Body of pancreas (tissue), 4 donors: Measurements from ENCODE around the gene PLA2G4D. TPM values are rescaled to one million over a fixed set of nuclear protein-coding genes. Genes with fewer than 3 reads are reported as not detected.

Source experiments
- ATAC-seq: fragments of 150-250 bp; one replicate; pipeline ENCODE4 v1.9.1; 2016
- DNase-seq, 4 donors: peaks; one replicate each; pipeline ENCODE4 v3.0.0-alpha.2; 2019
- H3K27ac ChIP-seq, 4 donors: fragments of 200-600 bp; sonication (generic); 1 replicate in 3 of 4; 2 replicates in 1 of 4; pipeline versions ENCODE4 v1.5.1 to v1.6.1; 2016 to 2019; ENCODE audit warnings: mild to moderate bottlenecking in 1 of 4, mixed read lengths in 1 of 4, moderate library complexity in 1 of 4
- H3K27me3 ChIP-seq, 2 donors: fragments of 200-600 bp; sonication (generic); one replicate each; pipeline ENCODE4 v1.6.0; 2016; ENCODE audit warnings: mild to moderate bottlenecking in 1 of 2
- H3K36me3 ChIP-seq, 2 donors: fragments of 200-600 bp; sonication (generic); replicated peaks in 1 of 2; 2 replicates each; pipeline ENCODE4 v1.5.1; 2016; ENCODE audit warnings: low read depth in 2 of 2; ENCODE audit not compliant: insufficient read depth in 1 of 2
- H3K4me1 ChIP-seq: fragments of 200-600 bp; sonication (generic); one replicate; pipeline ENCODE4 v1.6.0; 2016
- H3K4me3 ChIP-seq, 2 donors: fragments of 200-600 bp; sonication (generic); 1 replicate in 1 of 2; 2 replicates in 1 of 2; pipeline ENCODE4 v1.5.1; 2016 to 2019
- H3K9me3 ChIP-seq, 3 donors: fragments of 200-600 bp; sonication (generic); 1 replicate in 2 of 3; 2 replicates in 1 of 3; pipeline ENCODE4 v1.5.1; 2016
- CTCF ChIP-seq, 7 experiments: fragments of 450-650 bp in 4 of 7; fragments of 200-600 bp in 3 of 7; sonication (generic) in 3 of 7; IDR thresholded peaks; one replicate each; pipeline ENCODE4 v1.5.1; 2016 to 2019; ENCODE audit warnings: antibody characterized with exemption in 7 of 7
- POLR2A ChIP-seq, 3 donors: fragments of 450-650 bp; IDR thresholded peaks; one replicate each; pipeline ENCODE4 v1.6.1; 2016; ENCODE audit warnings: antibody characterized with exemption in 3 of 3, mild to moderate bottlenecking in 2 of 3
- WGBS, 2 donors: methylation state at CpG; one replicate each; pipeline ENCODE4 v1.1.5; 2017; 5-methylcytosine and 5-hydroxymethylcytosine counted together
- intact Hi-C: fragments of 100-400 bp; cut with DNase I; formaldehyde crosslinking; loops from one replicate; pipeline ENCODE4 v1.15.1; 2023
- total RNA-seq, 2 donors: library from RNA; depleted of rRNA; stranded (reverse); fragments of >200 nt; gene quantifications; one replicate each; pipeline ENCODE4 v1.1.0, GENCODE V29; 2016

Gene PLA2G4D
- total RNA-seq, 2 donors from 2014 or later, result not detected

- ATAC-seq, result no peak
- Histone ChIP-seq H3K4me1 (peaks cover 6% of the 10 kb centered on the region), H3K36me3 (no peaks in the 10 kb centered on the region), H3K9me3 (no peaks in the 10 kb centered on the region), H3K27me3 (no peaks in the 10 kb centered on the region), H3K27ac (no peak overlapping the region), H3K4me3 (no peak overlapping the region)
- TF ChIP-seq CTCF (IDR thresholded peaks at IDR 0.05) (no peak), POLR2A (IDR thresholded peaks at IDR 0.05) (no peak)
- WGBS, 2 donors, result 58 to 72% methylated on average over 28 to 31 of the region's 31 CpGs
- intact Hi-C loops, result no loop called here
- no peak for DNase-seq
Observed at GRCh38 chr15:42079401-42079908, 14.9 kb downstream of the PLA2G4D start.

GRCh38 chr15:42078903-42079302 is 15.5 kb downstream of the PLA2G4D start:
- H3K4me1 ChIP-seq, result peaks cover under 1% of the 10 kb centered on the region
- WGBS, 2 donors, result 23 to 42% methylated on average over 1 of the region's 1 CpG
- no peaks in the 10 kb centered on the region for H3K9me3 ChIP-seq

GRCh38 chr15:42077689-42078088 is 16.7 kb downstream of the PLA2G4D start:
- intact Hi-C loops, result no loop called here
- Histone ChIP-seq H3K4me1 (no peaks in the 10 kb centered on the region), H3K9me3 (no peaks in the 10 kb centered on the region), H3K36me3 (no peaks in the 10 kb centered on the region), H3K27ac (no peak overlapping the region), H3K4me3 (no peak overlapping the region), H3K27me3 (no peaks in the 10 kb centered on the region)
- WGBS, 2 donors, result 69 to 76% methylated on average over 3 of the region's 3 CpGs
- ATAC-seq (no peak), DNase-seq (no peak)
- TF ChIP-seq CTCF (IDR thresholded peaks at IDR 0.05) (no peak), POLR2A (IDR thresholded peaks at IDR 0.05) (no peak)

More at GRCh38 chr15:42078903-42079302, 15.5 kb downstream of the PLA2G4D start:
- intact Hi-C loops, result no loop called here
- Histone ChIP-seq H3K27ac (no peak overlapping the region), H3K27me3 (no peaks in the 10 kb centered on the region), H3K4me3 (no peak overlapping the region), H3K36me3 (no peaks in the 10 kb centered on the region)
- no peak for TF ChIP-seq POLR2A (IDR thresholded peaks at IDR 0.05)
- TF ChIP-seq CTCF (IDR thresholded peaks at IDR 0.05), result no peak
- no peak for DNase-seq
- no peak for ATAC-seq

GRCh38 chr15:42073418-42073817 is 20.9 kb downstream of the PLA2G4D start:
- WGBS, 2 donors, result 75 to 84% methylated on average over 4 to 6 of the region's 6 CpGs
- Histone ChIP-seq H3K4me3 (no peak overlapping the region), H3K36me3 (no peaks in the 10 kb centered on the region), H3K27ac (no peak overlapping the region), H3K9me3 (no peaks in the 10 kb centered on the region), H3K27me3 (no peaks in the 10 kb centered on the region), H3K4me1 (no peaks in the 10 kb centered on the region)
- intact Hi-C loops, result no loop called here
- ATAC-seq (no peak), DNase-seq (no peak)
- TF ChIP-seq POLR2A (IDR thresholded peaks at IDR 0.05) (no peak), CTCF (IDR thresholded peaks at IDR 0.05) (no peak)

GRCh38 chr15:42072141-42072685 is 22.1 kb downstream of the PLA2G4D start:
- no peak for DNase-seq
- intact Hi-C loops, result no loop called here
- Histone ChIP-seq H3K4me3 (no peak overlapping the region), H3K27me3 (no peaks in the 10 kb centered on the region), H3K27ac (no peak overlapping the region), H3K36me3 (no peaks in the 10 kb centered on the region), H3K4me1 (no peaks in the 10 kb centered on the region), H3K9me3 (no peaks in the 10 kb centered on the region)
- TF ChIP-seq CTCF (IDR thresholded peaks at IDR 0.05) (no peak), POLR2A (IDR thresholded peaks at IDR 0.05) (no peak)
- WGBS, 2 donors, result 70 to 80% methylated on average over 4 to 11 of the region's 11 CpGs
- ATAC-seq, result no peak
